H4 (cell line): ENCODE measurements around the gene CYB5RL. TPM values are rescaled to one million over a fixed set of nuclear protein-coding genes. Genes with fewer than 3 reads are reported as not detected.

Source experiments
- DNase-seq: peaks from one replicate; pipeline ENCODE4 v3.0.0-alpha.2; 2015; ENCODE audit warnings: low spot score
- total RNA-seq: library from RNA; depleted of rRNA; stranded (reverse); fragments of >200 nt; shearing (Covaris generic); gene quantifications from 2 replicates; pipeline ENCODE4 v1.2.3, GENCODE V29; 2014; rRNA removed

The CYB5RL gene
- total RNA-seq, 1 experiment from 2014 or later, result 6.7 TPM

DNA sequence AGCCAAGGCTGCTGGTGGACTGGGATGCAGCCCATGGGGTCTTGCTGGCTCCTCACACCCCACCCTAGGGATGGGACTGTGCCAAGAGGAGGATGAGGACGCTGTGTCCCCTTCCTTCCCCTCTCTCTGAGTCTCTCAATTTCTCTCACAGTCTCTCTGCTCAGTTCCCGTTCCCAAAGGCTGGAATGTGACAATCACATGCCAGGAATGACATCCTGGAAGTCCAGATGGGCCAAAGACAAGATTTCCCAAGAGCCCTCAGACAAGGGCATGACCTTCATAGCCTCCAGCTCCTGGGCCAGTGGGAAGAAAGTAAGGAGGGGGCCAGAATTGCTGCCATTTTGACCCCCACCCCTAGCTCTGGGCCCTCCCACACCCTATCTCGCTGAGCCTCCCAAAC is 39.5 kb downstream of the CYB5RL start:
- no peak for DNase-seq

DNA sequence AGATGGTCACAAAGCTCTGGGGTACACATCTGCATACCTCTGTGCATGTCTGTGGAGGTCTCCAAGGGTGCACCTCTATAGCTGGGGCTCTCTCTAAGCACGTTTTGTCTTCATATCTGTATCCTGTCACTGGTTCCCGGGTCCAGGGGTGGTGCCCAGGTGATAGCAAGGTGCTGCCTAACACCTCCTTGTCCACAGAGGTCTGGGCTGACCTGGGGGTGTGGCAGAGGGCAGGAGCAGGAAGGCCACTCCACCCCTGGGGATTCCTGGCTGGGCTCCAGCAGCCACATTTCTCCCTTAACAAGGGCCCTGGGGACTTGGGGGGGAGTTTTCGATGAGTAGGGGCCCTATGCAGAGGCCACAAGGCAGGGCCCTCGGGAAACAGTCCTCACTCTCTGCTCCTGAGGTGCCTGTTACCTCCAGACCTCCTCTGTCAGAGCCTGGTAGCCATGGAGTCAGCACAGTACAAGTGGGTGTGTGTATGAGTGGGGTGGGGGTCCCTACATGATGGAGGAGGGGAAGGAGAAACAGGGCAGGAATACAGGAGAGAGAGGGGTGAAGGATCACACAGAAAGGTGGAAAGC is 40.0 kb downstream of the CYB5RL start:
- no peak for DNase-seq

DNA sequence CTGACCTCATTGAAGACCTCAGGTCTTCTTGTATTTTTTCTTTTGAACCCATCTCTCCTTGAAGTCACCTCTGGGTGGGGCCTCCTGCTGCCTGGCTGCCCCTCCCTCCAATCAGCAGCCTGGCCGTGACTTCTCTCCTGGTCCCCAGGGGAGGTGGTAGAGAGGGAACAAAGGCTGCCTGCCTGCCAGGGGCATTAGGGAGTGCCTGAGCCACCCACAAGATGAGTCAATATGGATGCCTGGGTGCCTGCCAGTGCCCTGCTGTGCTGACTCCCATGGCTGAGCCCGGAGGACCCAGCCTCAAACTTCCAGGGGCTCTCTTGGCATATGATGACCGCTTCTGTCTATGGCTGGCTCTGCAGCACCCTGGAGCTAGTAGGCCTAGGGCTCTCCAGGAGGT is 41.8 kb downstream of the CYB5RL start:
- peak; percentile 56 for DNase-seq

DNA sequence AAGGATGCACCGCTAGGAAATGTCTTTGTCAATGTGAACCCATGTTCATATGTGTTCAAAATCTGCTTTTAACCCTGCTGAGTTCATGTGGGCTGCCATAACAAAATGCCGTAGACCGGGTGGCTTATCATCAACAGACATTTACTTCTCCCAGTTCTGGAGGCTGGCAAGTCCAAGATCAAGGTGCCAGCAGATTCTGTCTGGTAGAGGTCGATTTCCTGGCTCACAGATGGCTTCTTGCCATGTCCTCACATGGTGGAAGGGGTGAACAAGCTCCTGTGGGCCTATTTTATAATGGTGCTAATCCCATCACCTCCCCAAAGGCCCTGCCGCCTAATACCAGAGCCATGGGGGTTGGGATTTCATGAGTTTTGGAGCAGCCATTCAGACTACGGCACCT is 42.4 kb downstream of the CYB5RL start:
- DNase-seq, result no peak

DNA sequence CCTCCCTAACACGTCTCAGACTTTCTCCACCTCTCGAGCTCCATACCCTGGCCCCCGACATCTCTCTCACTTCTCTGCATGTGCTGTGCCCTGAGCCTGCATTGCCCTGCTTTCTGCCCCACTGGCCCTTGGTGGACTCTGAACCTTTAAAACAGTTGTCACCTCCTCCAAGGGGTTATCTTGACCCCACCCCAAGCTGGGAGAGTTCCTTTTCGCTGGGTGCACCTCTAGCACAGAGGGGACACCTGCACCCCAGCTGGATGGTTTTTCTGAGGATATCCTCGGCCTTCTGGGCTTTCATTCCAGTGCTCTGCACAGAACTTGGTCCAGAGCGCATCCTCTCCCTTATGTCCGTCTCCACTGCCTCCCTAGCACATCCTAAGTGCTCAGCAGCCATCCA is 42.8 kb downstream of the CYB5RL start:
- DNase-seq, result no peak

DNA sequence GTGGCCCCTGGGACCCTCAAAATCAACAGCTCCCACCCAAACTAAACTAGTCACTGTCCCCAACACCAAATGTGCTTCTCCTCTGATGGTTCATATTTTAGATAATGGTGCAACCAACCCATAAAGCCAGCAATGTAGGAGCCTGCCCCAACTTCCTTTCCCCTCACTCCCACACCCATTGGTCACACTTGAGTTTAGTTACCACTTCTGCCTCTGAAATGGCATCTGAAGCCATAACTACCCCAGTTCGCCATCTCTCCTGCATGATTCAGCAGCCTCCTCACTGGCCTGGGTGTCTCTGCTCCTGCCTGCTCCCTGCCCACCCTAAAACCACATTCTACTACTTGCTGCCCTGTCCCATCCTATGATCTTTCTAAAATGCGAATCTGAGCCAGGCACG is 43.6 kb downstream of the CYB5RL start:
- no peak for DNase-seq

DNA sequence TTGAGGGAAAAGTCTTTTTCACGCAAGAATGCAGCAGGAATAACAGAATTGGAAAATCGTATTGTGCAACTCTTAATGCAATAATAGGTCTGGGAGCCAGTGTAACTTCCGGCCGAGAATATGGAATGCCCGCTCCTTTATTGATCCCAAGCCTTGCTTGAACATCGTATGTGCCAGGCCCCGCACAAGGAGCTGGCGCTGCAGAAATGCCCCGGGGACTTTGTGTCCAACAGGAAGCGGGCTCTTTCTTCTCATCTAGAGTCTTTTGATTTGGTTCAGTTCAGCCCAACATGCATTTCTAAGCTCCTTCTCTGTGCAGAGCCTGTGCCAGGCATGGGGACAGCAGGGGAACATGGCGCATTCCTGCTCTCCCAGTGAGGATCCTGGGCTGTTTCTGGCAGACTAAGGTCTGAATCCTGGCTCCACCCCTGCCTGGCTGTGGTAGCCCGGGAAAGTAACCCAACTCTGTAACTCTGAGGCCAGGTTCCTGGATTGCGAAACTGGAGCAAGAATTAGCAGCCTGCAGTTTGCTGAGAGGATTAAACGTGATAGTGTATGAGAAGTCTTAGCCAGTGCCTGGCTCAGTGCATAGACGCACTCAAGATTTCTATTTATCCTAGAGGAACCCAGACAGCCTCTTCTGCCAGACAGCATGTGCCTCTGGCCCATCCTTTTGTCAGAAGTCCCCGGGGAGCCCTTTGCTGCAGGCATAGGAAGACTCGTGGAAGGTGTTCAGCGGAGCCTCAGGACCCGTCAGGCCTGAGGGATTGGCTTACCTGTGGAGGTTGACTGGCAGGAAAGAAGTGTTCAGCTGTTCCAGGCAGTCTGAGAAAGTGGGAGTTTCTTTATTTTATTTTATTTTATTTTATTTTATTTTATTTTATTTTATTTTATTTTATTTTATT is 46.0 kb downstream of the CYB5RL start:
- DNase-seq, result peak; percentile 85

DNA sequence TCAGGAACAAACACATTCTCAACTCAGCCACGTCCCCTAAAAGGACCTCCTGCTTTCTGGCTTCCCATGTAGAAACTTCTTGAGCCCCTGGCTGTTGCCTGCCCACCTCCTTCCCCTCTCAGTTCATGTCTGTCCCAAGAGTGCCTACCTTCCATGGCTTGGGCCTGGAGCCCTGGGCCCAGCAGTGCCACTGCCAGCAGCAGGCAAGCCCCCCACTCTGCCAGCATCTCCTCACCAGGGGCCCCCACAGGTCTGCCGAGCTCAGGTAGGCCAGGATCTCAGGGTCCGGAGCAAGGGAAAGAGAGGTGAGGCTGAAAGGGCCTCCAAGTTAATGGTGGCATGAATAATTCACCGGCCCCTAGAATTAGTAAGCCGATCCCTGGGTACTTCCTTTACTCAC is 47.1 kb downstream of the CYB5RL start, which contains the start of gene CDCP2:
TSS of gene CDCP2 (minus strand) at position 305 of the 400 bp plus-strand sequence. CDS start at position 227, 78 bp downstream.
- DNase-seq, result no peak

DNA sequence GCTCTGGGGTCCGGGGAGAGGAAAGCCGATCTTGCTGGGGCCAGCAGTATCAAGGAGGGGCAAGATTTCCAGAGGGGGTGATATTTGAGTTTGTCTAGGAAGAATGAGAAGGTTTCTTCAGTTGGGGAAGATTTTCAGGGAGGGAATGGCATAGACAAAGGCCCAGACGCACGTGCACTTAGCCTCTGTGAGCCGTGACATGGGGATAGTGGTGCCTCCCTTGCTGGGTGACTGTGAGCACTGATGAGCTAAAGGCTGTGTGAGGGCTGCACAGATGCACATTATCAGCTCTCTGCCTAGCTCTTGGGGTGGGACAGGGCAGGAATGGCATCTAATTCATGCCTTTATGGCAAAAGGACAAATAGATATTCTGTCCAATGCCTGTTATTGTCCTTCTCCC is 48.8 kb downstream of the CYB5RL start:
- DNase-seq, result no peak

Other genes starting within 250 kb of the CYB5RL start
- gene LDLRAD1, start 181.8 kb downstream of the CYB5RL start, total RNA-seq, result not detected in 2 replicates
- 419 and 447 TPM in 2 replicates for gene TMEM59, start 146.8 kb downstream of the CYB5RL start, total RNA-seq
- gene TCEANC2, start 146.4 kb downstream of the CYB5RL start, total RNA-seq, result 2.8 and 3.9 TPM in 2 replicates
- not detected in 2 replicates for gene CDCP2, start 47.0 kb downstream of the CYB5RL start, total RNA-seq
- 156 and 204 TPM in 2 replicates for gene MRPL37, start 137 bp upstream of the CYB5RL start, total RNA-seq
- 13.6 and 13.7 TPM in 2 replicates for gene SSBP3, start 206.4 kb upstream of the CYB5RL start, total RNA-seq